ENCODE data around the gene LATS1. TPM values are rescaled to one million over a fixed set of nuclear protein-coding genes. Genes with fewer than 3 reads are reported as not detected.
"Not testable (repeated sequence)": the region's sequence is repeated elsewhere in the genome, so short reads cannot be mapped to it uniquely, and the experiment has no call there.

LATS1 gene
- total and polyA plus RNA-seq, 8 donors = 25.6 to 34.1 (median 32.6) TPM

DNA sequence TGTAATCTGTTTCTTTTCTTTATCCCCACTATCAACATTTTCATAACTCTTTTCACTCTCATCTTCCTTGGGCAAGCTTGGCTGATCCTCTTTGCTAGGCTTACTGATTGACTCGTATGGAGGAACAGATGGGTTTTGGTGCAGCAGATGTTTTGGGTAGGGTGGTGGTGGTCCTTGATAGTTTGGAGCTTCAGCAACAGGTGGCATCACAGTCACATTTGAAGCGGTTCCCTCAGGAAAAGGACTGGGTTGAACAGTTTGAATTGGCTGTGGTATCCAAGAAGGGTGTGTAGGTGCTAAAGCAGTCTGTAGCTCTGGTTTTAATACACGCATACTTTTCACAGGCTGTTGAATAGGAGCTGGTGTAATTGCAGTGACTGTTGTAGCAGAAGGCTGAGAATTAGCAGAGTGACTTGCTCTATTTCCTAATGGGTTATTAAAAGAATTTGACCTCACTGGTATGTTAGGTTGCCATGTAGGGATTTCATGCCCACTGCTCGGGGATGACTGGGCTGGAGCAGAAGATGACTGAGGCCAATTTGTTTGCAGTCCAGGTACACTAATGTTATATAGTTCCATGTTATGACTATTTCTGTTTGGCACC, 34.5 kb downstream of the LATS1 start:
- Histone ChIP-seq H3K27ac (no peak overlapping the region), H3K36me3 (peaks cover 0 to 64% of the 10 kb centered on the region in 2 donors), H3K9me3 (no peaks in the 10 kb centered on the region), H3K4me3 (no peak overlapping the region), H3K27me3 (no peaks in the 10 kb centered on the region), H3K4me1 (no peaks in the 10 kb centered on the region)
- TF ChIP-seq CTCF (IDR thresholded peaks at IDR 0.05) = no peak
- intact Hi-C loops (cut with DNase I) = no loop called here
- DNase-seq (no peak), ATAC-seq (no peak)

DNA sequence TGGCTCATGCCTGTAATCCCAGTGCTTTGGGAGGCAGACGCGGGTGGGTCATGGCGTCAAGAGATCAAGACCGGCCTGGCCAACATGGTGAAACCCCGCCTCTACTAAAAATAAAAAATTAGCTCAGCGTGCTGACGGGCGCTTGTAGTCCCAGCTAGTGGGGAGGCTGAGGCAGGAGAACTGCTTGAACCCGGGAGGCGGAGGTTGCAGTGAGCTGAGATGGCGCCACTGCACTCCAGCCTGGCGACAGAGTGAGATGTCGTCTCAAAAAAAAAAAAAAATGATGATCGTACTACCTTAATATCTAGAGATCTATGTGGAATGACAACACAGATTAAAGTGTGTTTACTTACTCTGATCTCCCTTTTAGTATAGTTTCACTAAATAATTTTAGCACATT, 36.1 kb downstream of the LATS1 start:
- intact Hi-C loops (cut with DNase I); ATAC-seq; H3K9me3 ChIP-seq; H3K27ac ChIP-seq; H3K27me3 ChIP-seq; H3K4me1 ChIP-seq; DNase-seq; H3K4me3 ChIP-seq: not testable (repeated sequence)
- peaks cover 0 to 65% of the 10 kb centered on the region in 2 donors for H3K36me3 ChIP-seq

- no peak for TF ChIP-seq CTCF (IDR thresholded peaks at IDR 0.05)
- Histone ChIP-seq H3K27ac (no peak overlapping the region), H3K36me3 (peaks cover 0 to 70% of the 10 kb centered on the region in 2 donors), H3K27me3 (no peaks in the 10 kb centered on the region), H3K4me3 (no peak overlapping the region), H3K9me3 (no peaks in the 10 kb centered on the region), H3K4me1 (no peaks in the 10 kb centered on the region)
- intact Hi-C loops (cut with DNase I) = no loop called here
- DNase-seq = no peak
- no peak for ATAC-seq
These were observed 36.7 kb downstream of the LATS1 start for GRCh38 chr6:149681209-149681608.

DNA sequence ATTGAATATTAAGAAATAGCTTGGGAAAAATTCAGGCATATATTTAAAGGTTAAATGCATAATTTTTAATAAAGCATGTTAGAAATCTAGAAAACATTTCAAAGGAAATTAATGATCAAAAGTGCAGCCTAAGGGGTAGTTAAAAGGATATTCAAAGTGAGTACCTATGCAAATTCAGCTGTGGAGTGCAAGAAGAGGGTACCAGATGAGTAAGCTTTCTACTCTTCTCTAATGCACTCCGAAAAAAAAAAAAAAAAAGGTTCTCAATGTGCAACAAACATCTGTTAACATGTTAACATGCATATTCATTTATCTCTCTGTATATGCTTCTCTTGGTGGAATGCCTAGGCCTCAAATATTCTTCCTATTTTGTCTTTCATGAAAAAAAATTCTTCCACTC, 37.4 kb downstream of the LATS1 start:
- no peak for TF ChIP-seq CTCF (IDR thresholded peaks at IDR 0.05)
- Histone ChIP-seq H3K27ac (no peak overlapping the region), H3K36me3 (peaks cover 0 to 78% of the 10 kb centered on the region in 2 donors), H3K4me1 (no peaks in the 10 kb centered on the region), H3K4me3 (no peak overlapping the region), H3K27me3 (no peaks in the 10 kb centered on the region), H3K9me3 (no peaks in the 10 kb centered on the region)
- DNase-seq (no peak), ATAC-seq (no peak)
- intact Hi-C loops (cut with DNase I) = no loop called here

DNA sequence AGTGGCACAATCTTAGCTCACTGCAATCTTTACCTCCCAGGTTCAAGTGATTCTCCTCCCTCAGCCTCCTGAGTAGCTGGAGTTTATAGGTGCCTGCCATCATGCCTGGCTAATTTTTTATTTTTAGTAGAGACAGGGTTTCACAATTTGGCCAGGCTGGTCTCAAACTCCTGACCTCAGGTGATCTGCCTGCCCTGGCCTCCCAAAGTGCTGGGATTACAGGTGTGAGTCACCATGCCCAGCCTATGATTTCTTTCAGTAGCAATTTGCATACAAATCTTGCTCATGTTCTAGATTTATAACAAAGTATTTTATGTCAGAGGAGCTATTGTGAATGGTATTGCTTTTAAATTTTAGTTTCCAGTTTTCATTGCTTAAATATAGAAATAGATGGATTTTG, 45.6 kb downstream of the LATS1 start:
- H3K27ac ChIP-seq; H3K9me3 ChIP-seq; H3K4me3 ChIP-seq; intact Hi-C loops (cut with DNase I); H3K27me3 ChIP-seq; DNase-seq; H3K4me1 ChIP-seq; ATAC-seq: not testable (repeated sequence)
- H3K36me3 ChIP-seq = peaks cover 0 to 98% of the 10 kb centered on the region in 2 donors

- intact Hi-C loops (cut with DNase I) = no loop called here
- H3K27ac ChIP-seq = no peak overlapping the region
- no peaks in the 10 kb centered on the region for H3K4me1 ChIP-seq
- no peak for TF ChIP-seq CTCF (IDR thresholded peaks at IDR 0.05)
- no peak overlapping the region for H3K4me3 ChIP-seq
- no peaks in the 10 kb centered on the region for H3K9me3 ChIP-seq
- DNase-seq (no peak), ATAC-seq (no peak)
- no peaks in the 10 kb centered on the region for H3K27me3 ChIP-seq
- peaks cover 3 to 64% of the 10 kb centered on the region in 2 donors for H3K36me3 ChIP-seq
These were observed 57.9 kb downstream of the LATS1 start for GRCh38 chr6:149660028-149660427.
